GM11168 (cell line): ENCODE results near the gene CD164L2.

Source experiments
- in situ Hi-C: fragments of 300-500 bp; cut with MboI; formaldehyde crosslinking; loops from one replicate; pipeline ENCODE4 v1.12.0; 2022; ENCODE audit warnings: low sequenced_read_pairs; ENCODE audit not compliant: unreplicated experiment

CD164L2 gene

DNA sequence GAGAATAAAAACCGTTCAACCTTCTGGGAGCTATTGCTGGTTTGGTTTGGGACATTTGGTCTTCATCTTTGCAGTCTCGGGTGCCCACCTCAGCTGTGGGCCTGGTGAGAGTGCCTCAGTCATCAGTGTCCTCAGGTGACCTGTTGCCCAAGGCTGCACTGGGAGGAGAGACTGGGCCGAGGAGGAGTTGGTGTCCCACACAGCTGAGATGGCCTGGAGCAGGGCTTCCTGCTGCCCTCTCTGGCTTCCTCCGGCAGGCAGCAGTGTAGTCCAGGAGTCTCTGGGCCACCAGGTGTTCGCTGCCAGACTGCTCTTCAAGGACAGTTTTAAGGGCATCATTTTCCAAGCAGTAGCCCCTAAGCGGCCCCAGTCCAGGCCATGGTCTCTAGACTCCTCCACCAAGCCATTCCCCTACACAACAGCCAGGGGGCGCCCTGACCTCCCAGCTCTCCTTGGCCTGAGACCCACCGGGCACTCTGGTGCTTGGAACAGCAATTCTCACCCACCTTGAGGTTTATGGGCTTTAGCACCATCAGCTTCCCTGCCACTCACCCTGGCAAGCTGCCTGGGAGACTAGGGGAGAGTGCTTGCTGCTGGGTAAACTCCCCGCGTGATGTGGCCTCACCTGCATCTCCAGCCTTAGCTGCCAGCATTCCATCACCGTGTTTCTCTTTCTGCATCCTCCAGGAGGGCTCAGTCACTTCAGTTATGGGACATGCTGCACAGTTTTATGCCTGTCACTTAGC, 50.4 kb downstream of the CD164L2 start:
- in situ Hi-C loops = no loop called here

DNA sequence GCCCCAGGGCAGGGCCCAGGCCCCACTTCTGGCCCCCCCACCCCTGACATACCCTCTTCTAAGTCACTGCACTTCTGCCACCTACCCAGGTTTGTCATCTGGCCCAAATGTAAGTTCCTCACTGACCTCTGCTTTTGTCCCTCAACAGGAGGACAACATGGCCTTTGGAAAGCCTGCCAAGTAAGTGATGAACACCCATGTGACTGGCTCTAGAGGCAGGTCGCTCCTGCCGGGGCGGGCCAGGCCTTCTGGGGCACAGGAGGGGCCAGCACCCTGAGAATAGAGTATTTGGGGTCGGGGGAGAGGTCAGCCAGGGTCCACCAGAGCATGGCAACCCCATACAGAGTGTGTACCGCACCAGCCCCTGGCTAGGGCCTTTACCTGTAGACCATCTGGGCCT, 51.2 kb downstream of the CD164L2 start:
- in situ Hi-C loops = no loop called here

DNA sequence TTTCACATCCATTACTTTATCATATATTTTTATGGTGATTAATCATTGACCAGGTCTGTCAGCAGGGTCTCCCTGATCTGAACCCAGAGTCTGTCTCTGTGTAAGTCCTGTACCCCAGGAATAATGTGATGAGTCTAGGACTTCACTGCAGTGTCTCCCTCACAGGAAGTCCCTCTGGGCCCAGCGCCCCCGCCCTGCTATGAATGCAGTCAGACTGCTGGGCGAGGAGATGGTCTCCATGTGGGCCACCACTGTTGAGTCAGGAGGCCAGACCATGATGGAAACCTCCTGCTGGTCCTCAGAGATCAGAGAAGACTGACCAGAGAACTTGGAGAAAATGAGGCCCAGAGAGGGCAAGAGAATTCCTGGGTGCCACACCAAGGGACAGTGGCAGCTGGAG, 51.7 kb downstream of the CD164L2 start:
- in situ Hi-C loops = no loop called here

DNA sequence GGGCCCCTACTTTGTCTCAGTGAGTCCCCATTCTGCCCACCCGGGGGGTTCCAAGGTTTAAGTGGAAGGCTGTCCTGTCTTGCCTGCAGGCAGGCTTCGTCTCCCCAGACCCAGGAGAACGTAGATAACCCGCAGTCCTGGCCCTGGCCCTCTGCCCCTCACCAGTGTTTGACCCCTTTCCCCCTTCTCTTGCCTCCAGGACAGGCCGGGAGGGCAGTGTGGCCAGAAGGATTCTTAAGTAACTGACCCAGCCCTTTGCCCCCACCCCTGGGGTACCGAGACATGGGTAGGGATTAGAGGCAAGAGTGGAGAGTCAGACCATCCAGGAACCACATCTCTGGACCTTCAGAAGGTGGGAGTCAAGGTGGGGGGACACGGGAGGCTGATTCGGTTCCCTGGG, 52.3 kb downstream of the CD164L2 start:
- in situ Hi-C loops = no loop called here
